ENCODE results near the gene HIP1R.

The HIP1R gene

GRCh38 chr12:122855928-122856831 is 20.9 kb downstream of the HIP1R start:
- TF ChIP-seq CTCF (IDR thresholded peaks at IDR 0.05): no peak
- H3K36me3 ChIP-seq: peaks cover 46% of the 10 kb centered on the region

GRCh38 chr12:122856999-122857671 is 21.9 kb downstream of the HIP1R start:
- H3K4me1 ChIP-seq (ENCODE audit: control insufficient read depth in 1 of 2, insufficient read depth in 1 of 2, low read depth in 1 of 2, low read length in 1 of 2): peaks cover 0 to 6% of the 10 kb centered on the region in 2 experiments

More at GRCh38 chr12:122855928-122856831, 20.9 kb downstream of the HIP1R start:
- Histone ChIP-seq H3K4me3 (ENCODE audit: low read depth in 1 of 2, low read length in 1 of 2) (no peak overlapping the region), H3K9me3 (no peaks in the 10 kb centered on the region), H3K27me3 (no peaks in the 10 kb centered on the region), H3K4me1 (ENCODE audit: control insufficient read depth in 1 of 2, insufficient read depth in 1 of 2, low read depth in 1 of 2, low read length in 1 of 2) (peaks cover 0 to 6% of the 10 kb centered on the region in 2 experiments), H3K27ac (no peak overlapping the region)

GRCh38 chr12:122858171-122858570 is 22.9 kb downstream of the HIP1R start:
- no peaks in the 10 kb centered on the region for H3K9me3 ChIP-seq
- H3K27ac ChIP-seq: no peak overlapping the region
- peaks cover 64% of the 10 kb centered on the region for H3K36me3 ChIP-seq
- H3K4me1 ChIP-seq (ENCODE audit: control insufficient read depth in 1 of 2, insufficient read depth in 1 of 2, low read depth in 1 of 2, low read length in 1 of 2): peaks cover 0 to 6% of the 10 kb centered on the region in 2 experiments
- H3K4me3 ChIP-seq (ENCODE audit: low read depth in 1 of 2, low read length in 1 of 2): no peak overlapping the region
- no peak for TF ChIP-seq CTCF (IDR thresholded peaks at IDR 0.05)
- no peaks in the 10 kb centered on the region for H3K27me3 ChIP-seq

More at GRCh38 chr12:122856999-122857671, 21.9 kb downstream of the HIP1R start:
- Histone ChIP-seq H3K27ac (no peak overlapping the region), H3K27me3 (no peaks in the 10 kb centered on the region), H3K36me3 (peaks cover 56% of the 10 kb centered on the region), H3K9me3 (no peaks in the 10 kb centered on the region), H3K4me3 (ENCODE audit: low read depth in 1 of 2, low read length in 1 of 2) (no peak overlapping the region)
- no peak for TF ChIP-seq CTCF (IDR thresholded peaks at IDR 0.05)

GRCh38 chr12:122858591-122859302 is 23.5 kb downstream of the HIP1R start:
- peaks cover 0 to 6% of the 10 kb centered on the region in 2 experiments for H3K4me1 ChIP-seq (ENCODE audit: control insufficient read depth in 1 of 2, insufficient read depth in 1 of 2, low read depth in 1 of 2, low read length in 1 of 2)
- H3K36me3 ChIP-seq: peaks cover 70% of the 10 kb centered on the region
- TF ChIP-seq CTCF (IDR thresholded peaks at IDR 0.05): no peak
- no peaks in the 10 kb centered on the region for H3K27me3 ChIP-seq
- H3K9me3 ChIP-seq: no peaks in the 10 kb centered on the region
- H3K4me3 ChIP-seq (ENCODE audit: low read depth in 1 of 2, low read length in 1 of 2): no peak overlapping the region
- no peak overlapping the region for H3K27ac ChIP-seq

- H3K4me3 ChIP-seq (ENCODE audit: low read depth in 1 of 2, low read length in 1 of 2): no peak overlapping the region
- TF ChIP-seq CTCF (IDR thresholded peaks at IDR 0.05): no peak
- H3K4me1 ChIP-seq (ENCODE audit: control insufficient read depth in 1 of 2, insufficient read depth in 1 of 2, low read depth in 1 of 2, low read length in 1 of 2): peaks cover 0 to 6% of the 10 kb centered on the region in 2 experiments
- H3K27ac ChIP-seq: no peak overlapping the region
- H3K9me3 ChIP-seq: no peaks in the 10 kb centered on the region
- H3K27me3 ChIP-seq: no peaks in the 10 kb centered on the region
- H3K36me3 ChIP-seq: peaks cover 76% of the 10 kb centered on the region
These were observed 24.2 kb downstream of the HIP1R start for GRCh38 chr12:122859303-122860039.

Measured in neutrophil (primary cell).